Tibial artery (tissue), 4 donors: ENCODE measurements around the gene CRHR1.

ENCODE experiments used
- DNase-seq, 2 donors: peaks; one replicate each; pipeline ENCODE4 v3.0.0-alpha.2; 2019
- H3K27ac ChIP-seq, 2 donors: fragments of 200-600 bp; sonication (generic) in 1 of 2; 1 replicate in 1 of 2; 2 replicates in 1 of 2; pipeline ENCODE4 v1.5.1; 2018 to 2019; ENCODE audit warnings: mild to moderate bottlenecking in 1 of 2
- H3K27me3 ChIP-seq, 2 donors: fragments of 200-600 bp; sonication (generic) in 1 of 2; one replicate each; pipeline versions ENCODE4 v1.5.1 to v1.6.0; 2016 to 2019
- H3K36me3 ChIP-seq, 3 donors: fragments of 200-600 bp; sonication (generic) in 2 of 3; one replicate each; pipeline ENCODE4 v1.5.1; 2016 to 2019; ENCODE audit warnings: mild to moderate bottlenecking in 2 of 3
- H3K4me1 ChIP-seq, 4 donors: fragments of 200-600 bp; sonication (generic) in 2 of 4; 1 replicate in 3 of 4; 2 replicates in 1 of 4; pipeline ENCODE4 v1.5.1; 2016 to 2019
- H3K4me3 ChIP-seq, 2 donors: fragments of 200-600 bp; sonication (generic) in 1 of 2; 1 replicate in 1 of 2; 2 replicates in 1 of 2; pipeline ENCODE4 v1.5.1; 2018 to 2019; ENCODE audit warnings: mild to moderate bottlenecking in 2 of 2
- H3K9me3 ChIP-seq, 3 donors: fragments of 200-600 bp; sonication (generic) in 1 of 3; one replicate each; pipeline ENCODE4 v1.5.1; 2016 to 2019
- intact Hi-C: fragments of 100-400 bp; cut with DNase I; formaldehyde crosslinking; loops from one replicate; pipeline ENCODE4 v1.15.0; 2023; ENCODE audit warnings: low total_unique reads
- TF ChIP-seq, protein P1 (sequence below), 2 experiments: fragments of 200-600 bp in 1 of 2; fragments of 450-650 bp in 1 of 2; IDR thresholded peaks; one replicate each; pipeline ENCODE4 v1.5.1; 2017 to 2019; ENCODE audit warnings: antibody characterized with exemption in 2 of 2, mild to moderate bottlenecking in 1 of 2, moderate library complexity in 1 of 2

CRHR1 gene

DNA sequence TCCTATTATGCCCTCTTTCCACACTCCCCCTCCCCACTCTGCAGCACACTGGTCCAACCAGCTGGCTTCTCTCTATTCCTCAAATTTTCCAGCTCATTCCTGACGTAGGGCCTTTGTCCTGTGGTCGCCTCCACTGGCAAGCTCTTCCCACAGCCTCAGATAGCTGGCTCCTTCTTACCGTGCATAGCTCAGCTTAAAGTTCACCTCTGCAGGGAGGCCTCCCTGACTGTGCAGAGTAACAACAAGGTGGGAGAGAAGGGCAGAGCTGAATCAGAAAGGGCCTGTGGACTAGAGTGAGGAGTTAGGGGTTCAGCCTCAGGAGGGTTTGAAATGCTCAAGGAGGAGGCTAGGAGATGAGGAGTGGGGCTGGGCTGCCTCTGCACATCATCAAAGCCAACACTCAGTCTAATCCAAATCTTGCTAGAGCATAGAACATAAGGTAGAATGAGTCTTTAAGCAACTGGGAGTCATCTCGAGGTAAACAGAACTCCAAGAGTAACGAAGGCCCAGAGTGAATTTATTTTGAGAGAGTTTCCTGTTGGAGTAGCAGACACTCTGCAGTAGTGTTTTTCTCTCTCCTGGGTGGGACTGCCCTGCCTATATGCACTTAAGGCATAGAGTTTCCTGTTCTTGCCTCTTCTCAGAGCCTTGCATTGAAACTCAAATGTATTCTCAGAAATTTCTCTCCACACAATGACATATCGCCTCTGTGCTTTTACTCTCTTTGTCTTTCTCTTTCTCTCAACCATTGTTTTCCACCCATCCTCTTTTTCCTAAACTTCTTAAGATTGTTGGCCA is 79.9 kb downstream of the CRHR1 start:
- Histone ChIP-seq H3K27me3 (peaks cover 0 to 57% of the 10 kb centered on the region in 2 donors), H3K27ac (no peak overlapping the region), H3K4me3 (no peak overlapping the region), H3K36me3 (no peaks in the 10 kb centered on the region), H3K9me3 (no peaks in the 10 kb centered on the region), H3K4me1 (no peaks in the 10 kb centered on the region)
- DNase-seq, result no peak
- intact Hi-C loops, result no loop called here
- TF ChIP-seq, protein P1, sequence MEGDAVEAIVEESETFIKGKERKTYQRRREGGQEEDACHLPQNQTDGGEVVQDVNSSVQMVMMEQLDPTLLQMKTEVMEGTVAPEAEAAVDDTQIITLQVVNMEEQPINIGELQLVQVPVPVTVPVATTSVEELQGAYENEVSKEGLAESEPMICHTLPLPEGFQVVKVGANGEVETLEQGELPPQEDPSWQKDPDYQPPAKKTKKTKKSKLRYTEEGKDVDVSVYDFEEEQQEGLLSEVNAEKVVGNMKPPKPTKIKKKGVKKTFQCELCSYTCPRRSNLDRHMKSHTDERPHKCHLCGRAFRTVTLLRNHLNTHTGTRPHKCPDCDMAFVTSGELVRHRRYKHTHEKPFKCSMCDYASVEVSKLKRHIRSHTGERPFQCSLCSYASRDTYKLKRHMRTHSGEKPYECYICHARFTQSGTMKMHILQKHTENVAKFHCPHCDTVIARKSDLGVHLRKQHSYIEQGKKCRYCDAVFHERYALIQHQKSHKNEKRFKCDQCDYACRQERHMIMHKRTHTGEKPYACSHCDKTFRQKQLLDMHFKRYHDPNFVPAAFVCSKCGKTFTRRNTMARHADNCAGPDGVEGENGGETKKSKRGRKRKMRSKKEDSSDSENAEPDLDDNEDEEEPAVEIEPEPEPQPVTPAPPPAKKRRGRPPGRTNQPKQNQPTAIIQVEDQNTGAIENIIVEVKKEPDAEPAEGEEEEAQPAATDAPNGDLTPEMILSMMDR (IDR thresholded peaks at IDR 0.05), result no peak

DNA sequence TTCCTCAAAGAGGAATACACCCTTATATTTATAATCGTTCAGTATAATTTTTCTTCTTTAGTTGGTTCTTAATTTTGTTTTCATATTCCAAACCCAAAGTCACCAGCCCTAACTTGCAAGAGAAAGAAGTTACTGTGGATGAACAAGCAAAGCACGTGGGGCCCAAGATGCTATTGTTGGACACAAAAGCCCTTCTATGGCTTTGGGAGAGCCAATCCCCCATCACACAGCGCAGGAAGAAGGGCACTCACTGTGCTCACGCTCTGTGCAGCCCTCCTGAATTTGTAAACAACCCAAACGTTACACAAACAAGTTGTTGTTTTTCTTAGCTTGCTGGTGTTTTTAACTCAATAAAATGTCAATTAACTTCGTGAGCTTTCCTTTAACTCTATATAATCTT is 83.1 kb downstream of the CRHR1 start:
- no peaks in the 10 kb centered on the region for H3K9me3 ChIP-seq
- no peak overlapping the region for H3K4me3 ChIP-seq
- DNase-seq, result no peak
- no peak overlapping the region for H3K27ac ChIP-seq
- intact Hi-C loops, result no loop called here
- peaks cover 0 to 48% of the 10 kb centered on the region in 2 donors for H3K27me3 ChIP-seq
- no peaks in the 10 kb centered on the region for H3K4me1 ChIP-seq
- no peaks in the 10 kb centered on the region for H3K36me3 ChIP-seq
- TF ChIP-seq, protein P1 (IDR thresholded peaks at IDR 0.05), result no peak

DNA sequence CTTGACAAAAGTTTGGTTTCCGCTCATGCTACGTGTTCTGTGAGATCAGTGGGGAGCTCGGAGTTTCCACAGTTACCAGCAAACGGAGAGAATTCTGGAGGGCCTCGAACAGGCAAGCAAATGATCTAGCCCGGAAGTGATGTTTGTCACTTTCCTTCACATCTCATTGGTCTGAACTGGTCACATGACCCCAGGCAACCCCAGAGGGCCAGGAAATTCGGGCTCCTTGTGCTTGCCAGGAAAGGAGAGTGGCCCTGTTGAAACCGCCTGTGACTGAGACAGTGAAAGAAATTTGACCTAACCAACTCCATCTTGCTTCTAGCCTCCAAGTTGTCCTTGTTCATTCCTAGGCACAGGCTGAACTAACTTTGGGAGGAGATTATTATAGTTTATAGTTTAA is 83.6 kb downstream of the CRHR1 start:
- H3K9me3 ChIP-seq, result no peaks in the 10 kb centered on the region
- intact Hi-C loops, result no loop called here
- H3K4me3 ChIP-seq, result no peak overlapping the region
- peaks cover 0 to 50% of the 10 kb centered on the region in 2 donors for H3K27me3 ChIP-seq
- no peaks in the 10 kb centered on the region for H3K36me3 ChIP-seq
- H3K27ac ChIP-seq, result no peak overlapping the region
- no peak for DNase-seq
- H3K4me1 ChIP-seq, result no peaks in the 10 kb centered on the region
- TF ChIP-seq, protein P1 (IDR thresholded peaks at IDR 0.05), result no peak

DNA sequence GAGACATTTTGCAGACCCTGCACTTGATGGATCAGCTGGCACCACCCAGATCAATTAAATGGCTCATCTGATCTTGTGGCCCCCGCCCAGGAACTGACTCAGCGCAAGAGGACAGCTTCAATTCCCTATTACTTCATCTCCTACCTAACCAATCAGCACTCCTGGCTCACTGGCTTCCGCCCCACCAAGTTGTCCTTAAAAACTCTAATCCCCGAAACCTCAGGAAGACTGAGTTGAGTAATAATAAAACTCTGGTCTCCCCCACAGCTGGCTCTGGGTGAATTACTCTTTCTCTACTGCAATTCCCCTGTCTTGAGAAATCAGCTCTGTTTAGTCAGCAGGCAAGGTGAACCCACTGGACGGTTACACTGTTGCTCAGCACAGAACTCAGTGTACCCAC is 84.2 kb downstream of the CRHR1 start:
- DNase-seq, result no peak
- intact Hi-C loops, result no loop called here
- no peaks in the 10 kb centered on the region for H3K9me3 ChIP-seq
- no peak overlapping the region for H3K27ac ChIP-seq
- peaks cover 0 to 51% of the 10 kb centered on the region in 2 donors for H3K27me3 ChIP-seq
- no peaks in the 10 kb centered on the region for H3K4me1 ChIP-seq
- no peak overlapping the region for H3K4me3 ChIP-seq
- H3K36me3 ChIP-seq, result no peaks in the 10 kb centered on the region
- TF ChIP-seq, protein P1 (IDR thresholded peaks at IDR 0.05), result no peak

DNA sequence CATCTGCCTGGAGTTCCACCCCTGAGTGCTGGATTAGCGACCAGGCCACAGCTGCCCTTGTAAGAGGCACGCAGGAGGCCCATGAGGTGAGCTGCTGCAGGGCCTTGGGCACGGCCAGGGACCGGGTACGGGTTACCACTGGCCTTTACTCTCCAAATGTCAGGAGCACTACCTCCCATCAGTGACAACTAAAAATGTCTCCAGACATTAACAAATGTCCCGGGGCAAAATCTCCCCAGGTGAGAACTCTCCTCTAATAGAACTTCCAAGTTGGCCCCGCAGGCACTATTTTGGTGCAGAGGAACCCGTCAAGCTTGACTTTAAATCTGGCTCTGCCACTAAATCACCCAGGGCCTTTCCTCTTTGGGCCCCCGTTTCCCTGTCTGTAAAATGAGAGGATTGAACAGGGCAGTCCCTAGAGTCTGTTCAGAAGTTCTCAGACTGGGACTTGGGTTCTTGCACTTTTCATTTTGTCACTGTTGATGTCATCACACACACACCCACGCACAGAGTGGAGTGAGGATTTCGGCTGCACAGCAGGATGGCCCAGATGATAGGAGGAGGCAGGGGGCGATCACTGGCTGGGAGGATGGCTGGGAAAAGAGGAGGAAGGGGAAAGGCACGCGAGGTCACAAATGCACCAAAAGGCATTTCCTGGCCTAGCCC is 85.7 kb downstream of the CRHR1 start:
- intact Hi-C loops, result no loop called here

More for the DNA sequence above, 85.7 kb downstream of the CRHR1 start:
- Histone ChIP-seq H3K27ac (no peak overlapping the region), H3K9me3 (no peaks in the 10 kb centered on the region), H3K4me1 (no peaks in the 10 kb centered on the region), H3K4me3 (no peak overlapping the region), H3K36me3 (no peaks in the 10 kb centered on the region), H3K27me3 (peaks cover 0 to 47% of the 10 kb centered on the region in 2 donors)
- TF ChIP-seq, protein P1 (IDR thresholded peaks at IDR 0.05), result no peak
- DNase-seq, result no peak
